GM21723 (cell line): ENCODE measurements around the gene DNAJC11.
A peak's percentile ranks its signal among the peaks of the same experiment; 100 is the strongest.
"Not testable (repeated sequence)": the region's sequence is repeated elsewhere in the genome, so short reads cannot be mapped to it uniquely, and the experiment has no call there.

Experiments used
- ATAC-seq: cut with Tn5 transposase; IDR thresholded peaks from one replicate; pipeline ENCODE4 v1.9.1; 2021; ENCODE audit warnings: mild to moderate bottlenecking, moderate library complexity; ENCODE audit not compliant: unreplicated experiment

Gene DNAJC11

GRCh38 chr1:6601923-6602668 lies 99.5 kb downstream of the DNAJC11 start:
- ATAC-seq, result peak; percentile 9

- ATAC-seq, result no peak
These were observed 100.3 kb downstream of the DNAJC11 start for GRCh38 chr1:6601049-6601922.

GRCh38 chr1:6600410-6601048 lies 101.1 kb downstream of the DNAJC11 start:
- no peak for ATAC-seq

GRCh38 chr1:6599991-6600390 lies 101.6 kb downstream of the DNAJC11 start:
- not testable (repeated sequence) for ATAC-seq

GRCh38 chr1:6599141-6599975 lies 102.3 kb downstream of the DNAJC11 start:
- ATAC-seq, result no peak

GRCh38 chr1:6597777-6598131 lies 103.9 kb downstream of the DNAJC11 start:
- no peak for ATAC-seq

GRCh38 chr1:6596886-6597776 lies 104.5 kb downstream of the DNAJC11 start:
- no peak for ATAC-seq

GRCh38 chr1:6596351-6596750 lies 105.3 kb downstream of the DNAJC11 start:
- no peak for ATAC-seq

- ATAC-seq, result no peak
These were observed 106.5 kb downstream of the DNAJC11 start for GRCh38 chr1:6594977-6595740.

- ATAC-seq, result no peak
These were observed 107.8 kb downstream of the DNAJC11 start for GRCh38 chr1:6593810-6594209.

GRCh38 chr1:6592865-6593593 lies 108.6 kb downstream of the DNAJC11 start:
- no peak for ATAC-seq

- no peak for ATAC-seq
These were observed 109.2 kb downstream of the DNAJC11 start for GRCh38 chr1:6592441-6592840.

GRCh38 chr1:6591644-6592043 lies 110.0 kb downstream of the DNAJC11 start:
- no peak for ATAC-seq

- ATAC-seq, result no peak
These were observed 110.4 kb downstream of the DNAJC11 start for GRCh38 chr1:6591222-6591621.

- ATAC-seq, result no peak
These were observed 111.6 kb downstream of the DNAJC11 start for GRCh38 chr1:6590046-6590445.

- ATAC-seq, result no peak
These were observed 112.6 kb downstream of the DNAJC11 start for GRCh38 chr1:6588893-6589520.

GRCh38 chr1:6588128-6588892 lies 113.3 kb downstream of the DNAJC11 start:
- no peak for ATAC-seq
